SK-N-SH treated with all-trans-retinoic acid at 6 μM for 48 hours (cell line): ENCODE results near the gene TMEM164.

ENCODE experiments used
- ATAC-seq: fragments of 200-7000 bp; cut with Tn5 transposase; 3 replicates; pipeline ENCODE4 v1.9.1; 2020; ENCODE audit warnings: mild to moderate bottlenecking, moderate library complexity
- ARNTL ChIP-seq: fragments of 450-650 bp; formaldehyde crosslinking; IDR thresholded peaks from 2 replicates; pipeline ENCODE4 v1.5.0; 2020; ENCODE audit warnings: low read depth, mild to moderate bottlenecking, moderate library complexity, borderline replicate concordance
- BACH2 ChIP-seq: fragments of 250-450 bp; sonication (Bioruptor Pico); IDR thresholded peaks from 2 replicates; pipeline ENCODE4 v1.9.0; 2021; ENCODE audit warnings: mild to moderate bottlenecking, borderline replicate concordance
- CSRNP3 ChIP-seq: fragments of 250-450 bp; sonication (Bioruptor Pico); IDR thresholded peaks from 2 replicates; pipeline ENCODE4 v1.5.1; 2021; ENCODE audit warnings: mild to moderate bottlenecking, moderate library complexity
- ESRRG ChIP-seq: fragments of 250-450 bp; sonication (Bioruptor Pico); IDR thresholded peaks from 2 replicates; pipeline ENCODE4 v1.6.1; 2021; ENCODE audit warnings: mild to moderate bottlenecking
- GLIS3 ChIP-seq: fragments of 250-450 bp; sonication (Bioruptor Pico); IDR thresholded peaks from 2 replicates; pipeline ENCODE4 v1.5.0; 2020; ENCODE audit warnings: mild to moderate bottlenecking, moderate library complexity
- ISL1 ChIP-seq: fragments of 250-450 bp; sonication (Bioruptor Pico); IDR thresholded peaks from 2 replicates; pipeline ENCODE4 v2.1.2; 2022; ENCODE audit warnings: mild to moderate bottlenecking, moderate library complexity
- OSR1 ChIP-seq: fragments of 250-450 bp; sonication (Bioruptor Pico); IDR thresholded peaks from 2 replicates; pipeline ENCODE4 v1.8.0; 2022; ENCODE audit warnings: moderate library complexity, mild to moderate bottlenecking, inconsistent platforms
- PATZ1 ChIP-seq: fragments of 250-450 bp; sonication (Bioruptor Pico); IDR thresholded peaks from 2 replicates; pipeline ENCODE4 v1.8.0; 2020; ENCODE audit warnings: mild to moderate bottlenecking, moderate library complexity, borderline replicate concordance
- POU6F1 ChIP-seq: fragments of 250-450 bp; sonication (Bioruptor Pico); IDR thresholded peaks from 2 replicates; pipeline ENCODE4 v1.8.0; 2021; ENCODE audit warnings: low read depth, mild to moderate bottlenecking, moderate library complexity, borderline replicate concordance
- RARB ChIP-seq: fragments of 250-450 bp; sonication (Bioruptor Pico); IDR thresholded peaks from 2 replicates; pipeline ENCODE4 v1.8.0; 2021; ENCODE audit warnings: mild to moderate bottlenecking, moderate library complexity
- SNAI2 ChIP-seq: fragments of 250-450 bp; sonication (Bioruptor Pico); IDR thresholded peaks from 2 replicates; pipeline ENCODE4 v1.5.0; 2020; ENCODE audit warnings: mild to moderate bottlenecking, moderate library complexity
- TCF4 ChIP-seq: fragments of 250-450 bp; sonication (Bioruptor Pico); IDR thresholded peaks from 2 replicates; pipeline ENCODE4 v1.8.0; 2021; ENCODE audit warnings: mild to moderate bottlenecking, moderate library complexity, borderline replicate concordance
- TOX ChIP-seq: fragments of 250-450 bp; sonication (Bioruptor Pico); IDR thresholded peaks from 2 replicates; pipeline ENCODE4 v1.8.0; 2021; ENCODE audit warnings: mild to moderate bottlenecking, moderate library complexity, borderline replicate concordance
- TSHZ2 ChIP-seq: fragments of 250-450 bp; sonication (Bioruptor Pico); IDR thresholded peaks from 2 replicates; pipeline ENCODE4 v1.5.0; 2020; ENCODE audit warnings: mild to moderate bottlenecking, moderate library complexity
- ZC3H10 ChIP-seq: fragments of 250-450 bp; sonication (Bioruptor Pico); IDR thresholded peaks from 2 replicates; pipeline ENCODE4 v1.5.1; 2021; ENCODE audit warnings: mild to moderate bottlenecking, moderate library complexity
- ZFP3 ChIP-seq: fragments of 250-450 bp; sonication (Bioruptor Pico); IDR thresholded peaks from 2 replicates; pipeline ENCODE4 v1.5.0; 2020; ENCODE audit warnings: mild to moderate bottlenecking, moderate library complexity
- ZFP30 ChIP-seq: fragments of 450-650 bp; formaldehyde crosslinking; IDR thresholded peaks from 2 replicates; pipeline ENCODE4 v1.5.0; 2022; ENCODE audit warnings: mild to moderate bottlenecking, moderate library complexity
- ZNF8 ChIP-seq: fragments of 450-650 bp; formaldehyde crosslinking; IDR thresholded peaks from 2 replicates; pipeline ENCODE4 v1.5.0; 2020; ENCODE audit warnings: mild to moderate bottlenecking, moderate library complexity
- TF ChIP-seq, protein P1 (sequence below): fragments of 250-450 bp; sonication (Bioruptor Pico); IDR thresholded peaks from 2 replicates; pipeline ENCODE4 v1.5.1; 2020; ENCODE audit warnings: low read depth, mild to moderate bottlenecking, moderate library complexity

Gene TMEM164

GRCh38 chrX:110052303-110052702, 49.4 kb downstream of the TMEM164 start:
- ATAC-seq, result no peak

DNA sequence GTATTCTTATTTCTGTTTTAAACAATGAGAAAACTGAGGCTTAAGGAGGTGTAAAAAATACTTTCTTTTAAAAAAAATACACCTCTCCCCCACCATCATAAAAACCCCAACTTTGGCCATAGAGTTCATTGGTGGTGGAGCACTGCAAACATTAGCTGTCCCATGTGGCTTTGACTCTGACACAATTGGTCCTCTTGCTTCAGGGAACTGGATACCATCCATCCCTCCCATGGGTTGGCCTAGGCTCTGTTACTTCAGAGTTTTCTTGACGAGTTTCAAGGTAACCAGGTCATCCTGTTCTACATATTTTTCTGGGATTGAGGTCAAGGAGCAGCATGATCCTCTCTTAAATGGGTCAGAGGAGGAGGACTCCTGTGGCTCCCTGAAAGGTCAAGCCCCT, 50.5 kb downstream of the TMEM164 start:
- ATAC-seq, result no peak
- TF ChIP-seq PATZ1, result no peak
- no peak for TF ChIP-seq TCF4 (CRISPR knock-in tag)
- no peak for TF ChIP-seq ZFP30
- TF ChIP-seq ARNTL, result no peak
- TF ChIP-seq, protein P1, sequence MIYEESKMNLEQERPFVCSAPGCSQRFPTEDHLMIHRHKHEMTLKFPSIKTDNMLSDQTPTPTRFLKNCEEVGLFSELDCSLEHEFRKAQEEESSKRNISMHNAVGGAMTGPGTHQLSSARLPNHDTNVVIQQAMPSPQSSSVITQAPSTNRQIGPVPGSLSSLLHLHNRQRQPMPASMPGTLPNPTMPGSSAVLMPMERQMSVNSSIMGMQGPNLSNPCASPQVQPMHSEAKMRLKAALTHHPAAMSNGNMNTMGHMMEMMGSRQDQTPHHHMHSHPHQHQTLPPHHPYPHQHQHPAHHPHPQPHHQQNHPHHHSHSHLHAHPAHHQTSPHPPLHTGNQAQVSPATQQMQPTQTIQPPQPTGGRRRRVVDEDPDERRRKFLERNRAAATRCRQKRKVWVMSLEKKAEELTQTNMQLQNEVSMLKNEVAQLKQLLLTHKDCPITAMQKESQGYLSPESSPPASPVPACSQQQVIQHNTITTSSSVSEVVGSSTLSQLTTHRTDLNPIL (CRISPR knock-in tag), result no peak
- TF ChIP-seq CSRNP3 (CRISPR knock-in tag), result no peak
- TF ChIP-seq ESRRG (CRISPR knock-in tag), result no peak

More at GRCh38 chrX:110052303-110052702, 49.4 kb downstream of the TMEM164 start:
- no peak for TF ChIP-seq ZFP30
- no peak for TF ChIP-seq RARB (CRISPR knock-in tag)
- TF ChIP-seq GLIS3 (CRISPR knock-in tag), result no peak
- TF ChIP-seq ZFP3 (CRISPR knock-in tag), result no peak
- TF ChIP-seq SNAI2, result no peak
- no peak for TF ChIP-seq OSR1
- no peak for TF ChIP-seq ARNTL
- TF ChIP-seq ISL1 (CRISPR knock-in tag), result no peak
- no peak for TF ChIP-seq POU6F1 (CRISPR knock-in tag)
- no peak for TF ChIP-seq ZC3H10
- TF ChIP-seq, protein P1 (CRISPR knock-in tag), result no peak
- no peak for TF ChIP-seq TOX
- TF ChIP-seq TCF4 (CRISPR knock-in tag), result no peak
- no peak for TF ChIP-seq PATZ1
- no peak for TF ChIP-seq BACH2 (CRISPR knock-in tag)
- no peak for TF ChIP-seq ZNF8
- no peak for TF ChIP-seq CSRNP3 (CRISPR knock-in tag)
- TF ChIP-seq TSHZ2 (CRISPR knock-in tag), result no peak
